ENCODE measurements around the gene LRRC8A.

Gene LRRC8A

DNA sequence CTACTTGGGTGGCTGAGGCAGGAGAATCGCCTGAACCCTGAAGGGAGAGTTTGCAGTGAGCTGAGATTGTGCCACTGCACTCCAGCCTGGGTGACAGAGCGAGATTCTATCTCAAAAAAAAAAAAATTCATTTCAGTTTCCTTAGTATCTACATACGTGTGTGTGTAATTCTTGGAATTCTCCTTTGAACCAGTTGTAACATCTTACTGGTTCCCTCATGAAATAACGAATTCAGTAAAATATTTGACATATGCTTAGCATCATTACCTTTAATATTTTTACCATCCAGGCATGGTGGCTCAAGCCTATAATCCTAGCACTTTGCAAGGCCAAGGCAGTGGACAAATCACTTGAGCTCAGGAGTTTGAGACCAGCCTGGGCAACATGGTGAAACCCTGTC lies 47.6 kb downstream of the LRRC8A start:
- Histone ChIP-seq H3K4me3 (ENCODE audit: insufficient read depth in 1 of 2, low read depth in 1 of 2, low read length in 2 of 2) (no peak overlapping the region), H3K36me3 (ENCODE audit: control insufficient read depth in 1 of 2, insufficient read depth in 2 of 2, low read depth in 1 of 2, low read length in 2 of 2) (peaks cover 0 to 5% of the 10 kb centered on the region in 2 experiments), H2BK15ac (ENCODE audit: low read depth, poor library complexity, severe bottlenecking) (no peak overlapping the region), H3K14ac (ENCODE audit: low read length in 2 of 2) (no peak overlapping the region), H3K23ac (ENCODE audit: low read length in 2 of 2) (no peak overlapping the region), H3K9me3 (ENCODE audit: control insufficient read depth, low read length) (no peaks in the 10 kb centered on the region), H3K79me1 (replicated peaks; ENCODE audit: low read length, poor library complexity, severe bottlenecking) (peaks cover 6% of the 10 kb centered on the region), H3K27ac (ENCODE audit: low read length, poor library complexity, severe bottlenecking) (no peak overlapping the region), H2BK120ac (ENCODE audit: low read depth, low read length) (no peak overlapping the region), H2AK5ac (ENCODE audit: low read length, severe bottlenecking) (no peak overlapping the region), H2BK5ac (ENCODE audit: low read depth, low read length, poor library complexity, severe bottlenecking) (no peak overlapping the region), H3K9ac (ENCODE audit: low read length) (no peak overlapping the region), H4K91ac (ENCODE audit: low read length) (no peak overlapping the region), H2AFZ (ENCODE audit: low read depth, low read length) (no peak overlapping the region), H3K4me2 (ENCODE audit: low read length, poor library complexity, severe bottlenecking) (no peak overlapping the region), H3K18ac (ENCODE audit: low read depth in 1 of 2, low read length in 2 of 2) (no peak overlapping the region), H3K4me1 (ENCODE audit: control insufficient read depth, insufficient read depth, low read depth, low read length) (peaks cover 3% of the 10 kb centered on the region), H3K27me3 (ENCODE audit: control insufficient read depth in 1 of 2, insufficient read depth in 1 of 2, low read length in 2 of 2) (no peaks in the 10 kb centered on the region), H4K8ac (ENCODE audit: low read length) (no peak overlapping the region), H3K4ac (ENCODE audit: low read depth in 1 of 2, low read length in 2 of 2) (no peak overlapping the region), H2BK12ac (ENCODE audit: low read length in 2 of 2) (no peak overlapping the region)
- WGBS, result 84% methylated on average over 3 of the region's 4 CpGs
- no peak for DNase-seq

DNA sequence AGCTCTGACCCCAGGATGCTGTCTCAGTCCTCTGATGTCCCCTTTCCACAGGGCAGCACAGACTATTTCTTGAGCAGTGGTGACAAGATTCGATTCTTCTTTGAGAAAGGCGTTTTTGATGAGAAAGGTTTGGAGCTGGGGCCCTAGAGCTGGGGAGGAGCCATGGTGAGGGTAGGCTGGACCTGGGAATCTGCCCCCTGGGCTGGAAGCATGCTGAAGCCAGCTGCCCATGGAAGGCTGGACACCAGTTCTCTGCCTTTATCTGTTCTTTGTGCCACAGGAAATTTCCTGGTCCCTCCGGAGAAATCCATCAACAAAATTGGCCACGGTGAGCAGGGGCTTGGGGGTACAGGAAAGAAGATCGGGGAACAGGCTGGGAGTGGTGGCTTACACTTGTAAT lies 51.8 kb downstream of the LRRC8A start:
- Histone ChIP-seq H4K8ac (ENCODE audit: low read length) (no peak overlapping the region), H3K9me3 (ENCODE audit: control insufficient read depth, low read length) (no peaks in the 10 kb centered on the region)

DNA sequence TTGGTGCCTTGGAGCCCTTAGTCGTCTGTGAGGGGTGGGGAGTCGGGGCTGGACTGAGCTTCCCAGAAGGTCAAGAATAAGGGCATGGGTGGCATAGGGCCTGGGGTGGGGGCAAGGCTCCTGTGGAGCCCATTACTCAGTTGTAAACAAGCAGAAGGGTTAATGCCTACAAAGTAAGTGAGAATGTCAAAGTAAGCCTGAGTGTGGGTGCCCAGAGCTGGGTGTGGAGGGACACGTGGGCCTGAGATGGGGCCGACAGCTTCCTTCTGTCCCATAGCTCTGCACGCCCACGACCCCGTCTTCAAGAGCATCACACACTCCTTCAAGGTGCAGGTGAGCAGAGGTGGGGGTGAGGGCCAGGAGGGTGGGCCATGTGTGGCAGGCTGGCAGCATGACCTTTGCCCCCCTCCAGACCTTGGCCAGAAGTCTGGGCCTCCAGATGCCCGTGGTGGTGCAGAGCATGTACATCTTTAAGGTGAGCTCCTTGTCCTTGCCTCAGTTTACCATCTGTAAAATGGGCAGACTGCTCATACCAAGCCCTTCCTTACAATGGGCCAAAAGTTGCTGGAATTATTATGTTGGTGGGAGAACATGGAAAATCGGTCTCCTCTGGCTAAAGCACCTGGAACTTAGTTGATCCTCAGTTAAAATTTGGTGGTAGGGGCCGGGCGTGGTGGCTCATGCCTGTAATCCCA lies 54.4 kb downstream of the LRRC8A start:
- H2BK15ac ChIP-seq (ENCODE audit: low read depth, poor library complexity, severe bottlenecking), result no peak overlapping the region
- H2AK5ac ChIP-seq (ENCODE audit: low read length, severe bottlenecking), result no peak overlapping the region
- H3K14ac ChIP-seq (ENCODE audit: low read length in 2 of 2), result no peak overlapping the region
- no peak overlapping the region for H3K9ac ChIP-seq (ENCODE audit: low read length)
- H3K4me1 ChIP-seq (ENCODE audit: control insufficient read depth, insufficient read depth, low read depth, low read length), result no peaks in the 10 kb centered on the region
- no peak overlapping the region for H2BK12ac ChIP-seq (ENCODE audit: low read length in 2 of 2)
- no peak overlapping the region for H3K4me2 ChIP-seq (ENCODE audit: low read length, poor library complexity, severe bottlenecking)
- H3K27me3 ChIP-seq (ENCODE audit: control insufficient read depth in 1 of 2, insufficient read depth in 1 of 2, low read length in 2 of 2), result no peaks in the 10 kb centered on the region
- no peaks in the 10 kb centered on the region for H3K79me1 ChIP-seq (replicated peaks; ENCODE audit: low read length, poor library complexity, severe bottlenecking)
- peaks cover 11 to 15% of the 10 kb centered on the region in 2 experiments for H3K36me3 ChIP-seq (ENCODE audit: control insufficient read depth in 1 of 2, insufficient read depth in 2 of 2, low read depth in 1 of 2, low read length in 2 of 2)
- no peak overlapping the region for H3K4me3 ChIP-seq (ENCODE audit: insufficient read depth in 1 of 2, low read depth in 1 of 2, low read length in 2 of 2)
- no peak overlapping the region for H3K18ac ChIP-seq (ENCODE audit: low read depth in 1 of 2, low read length in 2 of 2)
- 93% methylated on average over 10 of the region's 11 CpGs for WGBS
- H3K4ac ChIP-seq (ENCODE audit: low read depth in 1 of 2, low read length in 2 of 2), result no peak overlapping the region
- DNase-seq, result no peak
- H3K9me3 ChIP-seq (ENCODE audit: control insufficient read depth, low read length), result no peaks in the 10 kb centered on the region
- no peak overlapping the region for H3K27ac ChIP-seq (ENCODE audit: low read length, poor library complexity, severe bottlenecking)
- H3K23ac ChIP-seq (ENCODE audit: low read length in 2 of 2), result no peak overlapping the region
- no peak overlapping the region for H2BK5ac ChIP-seq (ENCODE audit: low read depth, low read length, poor library complexity, severe bottlenecking)
- H4K91ac ChIP-seq (ENCODE audit: low read length), result no peak overlapping the region
- H2BK120ac ChIP-seq (ENCODE audit: low read depth, low read length), result no peak overlapping the region
- no peak overlapping the region for H4K8ac ChIP-seq (ENCODE audit: low read length)
- no peak overlapping the region for H2AFZ ChIP-seq (ENCODE audit: low read depth, low read length)

More for the DNA sequence above, 51.8 kb downstream of the LRRC8A start:
- DNase-seq, result no peak
- H4K91ac ChIP-seq (ENCODE audit: low read length), result no peak overlapping the region
- H3K4me3 ChIP-seq (ENCODE audit: insufficient read depth in 1 of 2, low read depth in 1 of 2, low read length in 2 of 2), result no peak overlapping the region
- H3K79me1 ChIP-seq (replicated peaks; ENCODE audit: low read length, poor library complexity, severe bottlenecking), result no peaks in the 10 kb centered on the region
- H2BK12ac ChIP-seq (ENCODE audit: low read length in 2 of 2), result no peak overlapping the region
- no peak overlapping the region for H2AFZ ChIP-seq (ENCODE audit: low read depth, low read length)
- no peak overlapping the region for H2AK5ac ChIP-seq (ENCODE audit: low read length, severe bottlenecking)
- no peaks in the 10 kb centered on the region for H3K27me3 ChIP-seq (ENCODE audit: control insufficient read depth in 1 of 2, insufficient read depth in 1 of 2, low read length in 2 of 2)
- H3K36me3 ChIP-seq (ENCODE audit: control insufficient read depth in 1 of 2, insufficient read depth in 2 of 2, low read depth in 1 of 2, low read length in 2 of 2), result peaks cover 9 to 10% of the 10 kb centered on the region in 2 experiments
- H3K14ac ChIP-seq (ENCODE audit: low read length in 2 of 2), result no peak overlapping the region
- H2BK15ac ChIP-seq (ENCODE audit: low read depth, poor library complexity, severe bottlenecking), result no peak overlapping the region
- H3K27ac ChIP-seq (ENCODE audit: low read length, poor library complexity, severe bottlenecking), result no peak overlapping the region
- no peak overlapping the region for H3K9ac ChIP-seq (ENCODE audit: low read length)
- no peak overlapping the region for H3K18ac ChIP-seq (ENCODE audit: low read depth in 1 of 2, low read length in 2 of 2)
- H3K4me2 ChIP-seq (ENCODE audit: low read length, poor library complexity, severe bottlenecking), result no peak overlapping the region
- no peak overlapping the region for H3K4ac ChIP-seq (ENCODE audit: low read depth in 1 of 2, low read length in 2 of 2)
- H3K23ac ChIP-seq (ENCODE audit: low read length in 2 of 2), result no peak overlapping the region
- WGBS, result 92% methylated on average over 5 of the region's 5 CpGs
- H3K4me1 ChIP-seq (ENCODE audit: control insufficient read depth, insufficient read depth, low read depth, low read length), result no peaks in the 10 kb centered on the region
- no peak overlapping the region for H2BK5ac ChIP-seq (ENCODE audit: low read depth, low read length, poor library complexity, severe bottlenecking)
- H2BK120ac ChIP-seq (ENCODE audit: low read depth, low read length), result no peak overlapping the region

DNA sequence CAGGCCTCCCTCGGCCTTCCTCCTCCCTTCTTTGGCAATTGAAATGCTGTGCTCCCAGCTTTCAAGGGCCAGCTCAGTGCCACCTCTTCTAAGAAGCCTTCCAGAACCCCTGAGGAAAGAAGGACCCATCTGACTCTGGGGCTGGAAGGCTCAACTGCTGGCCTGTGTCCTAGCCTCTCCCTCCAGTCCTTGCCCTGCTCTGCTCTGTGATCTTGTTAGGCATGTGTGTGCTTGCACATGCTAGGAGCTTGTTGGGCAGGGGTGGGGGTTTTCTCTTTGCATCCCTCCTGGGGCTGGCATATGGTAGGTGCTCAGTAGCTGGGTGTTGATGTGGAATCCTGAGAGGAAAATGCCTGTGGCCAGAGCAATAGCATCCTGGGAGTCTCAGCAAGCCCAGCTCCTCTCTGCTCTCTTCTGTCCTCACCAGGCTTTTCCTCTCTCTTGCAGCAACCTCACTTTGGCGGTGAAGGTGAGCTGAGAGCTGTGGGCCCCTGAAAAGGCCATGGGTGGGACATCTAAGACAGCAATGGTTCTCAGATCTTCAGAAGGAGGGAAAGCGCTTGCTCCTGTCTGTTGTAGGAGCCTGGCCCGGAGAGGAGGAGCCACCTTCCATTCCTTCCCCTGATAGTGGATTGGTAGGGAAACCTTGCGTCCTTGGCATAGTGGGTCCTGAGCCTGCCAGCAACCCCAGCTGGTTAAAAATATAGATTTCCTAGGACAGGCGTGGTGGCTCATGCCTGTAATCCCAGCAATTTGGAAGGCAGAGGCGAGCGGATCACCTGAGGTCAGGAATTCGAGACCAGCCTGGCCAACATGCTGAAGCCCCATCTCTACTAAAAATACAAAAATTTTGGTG lies 55.6 kb downstream of the LRRC8A start:
- Histone ChIP-seq H3K4me2 (ENCODE audit: low read length, poor library complexity, severe bottlenecking) (no peak overlapping the region), H2BK5ac (ENCODE audit: low read depth, low read length, poor library complexity, severe bottlenecking) (no peak overlapping the region), H3K4me1 (ENCODE audit: control insufficient read depth, insufficient read depth, low read depth, low read length) (peaks cover 1% of the 10 kb centered on the region), H3K23ac (ENCODE audit: low read length in 2 of 2) (no peak overlapping the region), H4K8ac (ENCODE audit: low read length) (no peak overlapping the region), H3K27ac (ENCODE audit: low read length, poor library complexity, severe bottlenecking) (no peak overlapping the region), H3K27me3 (ENCODE audit: control insufficient read depth in 1 of 2, insufficient read depth in 1 of 2, low read length in 2 of 2) (no peaks in the 10 kb centered on the region), H2BK12ac (ENCODE audit: low read length in 2 of 2) (no peak overlapping the region), H3K4me3 (ENCODE audit: insufficient read depth in 1 of 2, low read depth in 1 of 2, low read length in 2 of 2) (no peak overlapping the region), H4K91ac (ENCODE audit: low read length) (no peak overlapping the region), H3K36me3 (ENCODE audit: control insufficient read depth in 1 of 2, insufficient read depth in 2 of 2, low read depth in 1 of 2, low read length in 2 of 2) (peaks cover 20 to 24% of the 10 kb centered on the region in 2 experiments), H3K79me1 (replicated peaks; ENCODE audit: low read length, poor library complexity, severe bottlenecking) (peaks cover 3% of the 10 kb centered on the region), H3K14ac (ENCODE audit: low read length in 2 of 2) (no peak overlapping the region), H3K9me3 (ENCODE audit: control insufficient read depth, low read length) (no peaks in the 10 kb centered on the region), H2AFZ (ENCODE audit: low read depth, low read length) (no peak overlapping the region), H2BK120ac (ENCODE audit: low read depth, low read length) (no peak overlapping the region), H2BK15ac (ENCODE audit: low read depth, poor library complexity, severe bottlenecking) (no peak overlapping the region), H3K9ac (ENCODE audit: low read length) (no peak overlapping the region), H3K18ac (ENCODE audit: low read depth in 1 of 2, low read length in 2 of 2) (no peak overlapping the region), H2AK5ac (ENCODE audit: low read length, severe bottlenecking) (no peak overlapping the region), H3K4ac (ENCODE audit: low read depth in 1 of 2, low read length in 2 of 2) (no peak overlapping the region)
- DNase-seq, result no peak
- WGBS, result 97% methylated on average over 9 of the region's 9 CpGs
